NB4 (cell line): ENCODE measurements around the gene DSPP.

Experiments
- CTCF ChIP-seq: IDR thresholded peaks from one replicate; pipeline ENCODE4 v1.5.1; 2012; ENCODE audit warnings: low read depth, low read length
- MAX ChIP-seq: IDR thresholded peaks from 2 replicates; pipeline ENCODE4 v1.6.1; 2011; ENCODE audit warnings: low read depth, low read length
- MYC ChIP-seq: IDR thresholded peaks from 2 replicates; pipeline ENCODE4 v1.6.1; 2011; ENCODE audit warnings: low read depth, low read length
- POLR2A ChIP-seq: IDR thresholded peaks from 2 replicates; pipeline ENCODE4 v1.6.1; 2011; ENCODE audit warnings: mild to moderate bottlenecking; ENCODE audit not compliant: insufficient read length; ENCODE audit errors: extremely low read depth

- TF ChIP-seq CTCF (no peak), MYC (no peak), POLR2A (no peak), MAX (no peak)
Measured at GRCh38 chr4:87659247-87659931, 51.1 kb downstream of the DSPP start.
